Astrocyte of the spinal cord (primary cell): ENCODE data around the gene BUD13.

ENCODE experiments used
- DNase-seq: peaks from one replicate; pipeline ENCODE4 v3.0.0; 2011; ENCODE audit warnings: low read depth, low spot score
- H3K4me3 ChIP-seq: 2 replicates; pipeline ENCODE4 v1.5.1; 2011; ENCODE audit warnings: low read depth, mild to moderate bottlenecking, low read length, moderate library complexity
- in situ Hi-C: cut with HindIII; loops from 2 replicates; pipeline ENCODE4 v1.10.0; 2017; ENCODE audit warnings: low sequenced_read_pairs
- TF ChIP-seq, protein P1 (sequence below): IDR thresholded peaks from 2 replicates; pipeline ENCODE4 v1.5.1; 2012; ENCODE audit warnings: low read depth, mild to moderate bottlenecking, low read length, inconsistent platforms

The BUD13 gene

DNA sequence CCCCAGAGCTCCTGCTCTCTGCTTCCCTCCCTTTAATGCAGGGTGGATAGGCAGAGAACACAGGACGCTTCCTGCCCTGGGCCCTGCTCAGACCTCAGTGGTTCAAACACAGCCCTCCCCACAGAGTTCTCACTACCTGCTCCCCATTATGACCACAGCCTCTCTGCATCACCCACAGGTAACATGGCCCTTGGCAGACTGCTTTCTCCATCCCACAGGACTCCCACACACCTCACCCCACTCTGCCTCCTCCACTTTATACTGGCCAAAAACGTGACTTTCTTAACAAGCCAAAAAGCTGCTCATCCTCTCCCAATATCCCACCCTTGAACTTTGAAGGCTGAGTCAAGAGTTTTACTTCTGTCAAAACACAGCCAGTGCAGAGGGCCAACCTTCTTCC is 33.8 kb downstream of the BUD13 start:
- H3K4me3 ChIP-seq: no peak overlapping the region
- in situ Hi-C loops: no loop called here
- DNase-seq: no peak
- TF ChIP-seq, protein P1, sequence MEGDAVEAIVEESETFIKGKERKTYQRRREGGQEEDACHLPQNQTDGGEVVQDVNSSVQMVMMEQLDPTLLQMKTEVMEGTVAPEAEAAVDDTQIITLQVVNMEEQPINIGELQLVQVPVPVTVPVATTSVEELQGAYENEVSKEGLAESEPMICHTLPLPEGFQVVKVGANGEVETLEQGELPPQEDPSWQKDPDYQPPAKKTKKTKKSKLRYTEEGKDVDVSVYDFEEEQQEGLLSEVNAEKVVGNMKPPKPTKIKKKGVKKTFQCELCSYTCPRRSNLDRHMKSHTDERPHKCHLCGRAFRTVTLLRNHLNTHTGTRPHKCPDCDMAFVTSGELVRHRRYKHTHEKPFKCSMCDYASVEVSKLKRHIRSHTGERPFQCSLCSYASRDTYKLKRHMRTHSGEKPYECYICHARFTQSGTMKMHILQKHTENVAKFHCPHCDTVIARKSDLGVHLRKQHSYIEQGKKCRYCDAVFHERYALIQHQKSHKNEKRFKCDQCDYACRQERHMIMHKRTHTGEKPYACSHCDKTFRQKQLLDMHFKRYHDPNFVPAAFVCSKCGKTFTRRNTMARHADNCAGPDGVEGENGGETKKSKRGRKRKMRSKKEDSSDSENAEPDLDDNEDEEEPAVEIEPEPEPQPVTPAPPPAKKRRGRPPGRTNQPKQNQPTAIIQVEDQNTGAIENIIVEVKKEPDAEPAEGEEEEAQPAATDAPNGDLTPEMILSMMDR: no peak

DNA sequence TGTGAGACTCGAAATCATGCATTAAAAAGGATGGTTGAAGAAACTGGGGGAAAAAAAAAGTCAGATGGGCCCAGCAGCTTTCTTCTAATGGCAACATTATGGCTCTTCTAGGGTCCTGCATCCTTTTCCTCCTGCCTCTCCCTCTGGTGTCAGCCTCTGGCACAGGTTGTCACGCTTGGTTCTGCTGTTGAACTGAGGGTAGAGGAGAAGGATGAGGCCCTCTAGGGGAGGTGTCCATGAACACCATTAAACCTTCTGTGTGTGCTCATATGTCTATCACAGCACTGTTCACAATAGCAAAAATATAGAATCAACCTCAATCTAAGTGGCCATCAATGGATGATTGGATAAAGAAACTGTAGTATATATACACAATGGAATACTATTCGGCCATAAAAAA is 36.0 kb downstream of the BUD13 start:
- no peak overlapping the region for H3K4me3 ChIP-seq
- TF ChIP-seq, protein P1: no peak
- DNase-seq: no peak
- in situ Hi-C loops: no loop called here

DNA sequence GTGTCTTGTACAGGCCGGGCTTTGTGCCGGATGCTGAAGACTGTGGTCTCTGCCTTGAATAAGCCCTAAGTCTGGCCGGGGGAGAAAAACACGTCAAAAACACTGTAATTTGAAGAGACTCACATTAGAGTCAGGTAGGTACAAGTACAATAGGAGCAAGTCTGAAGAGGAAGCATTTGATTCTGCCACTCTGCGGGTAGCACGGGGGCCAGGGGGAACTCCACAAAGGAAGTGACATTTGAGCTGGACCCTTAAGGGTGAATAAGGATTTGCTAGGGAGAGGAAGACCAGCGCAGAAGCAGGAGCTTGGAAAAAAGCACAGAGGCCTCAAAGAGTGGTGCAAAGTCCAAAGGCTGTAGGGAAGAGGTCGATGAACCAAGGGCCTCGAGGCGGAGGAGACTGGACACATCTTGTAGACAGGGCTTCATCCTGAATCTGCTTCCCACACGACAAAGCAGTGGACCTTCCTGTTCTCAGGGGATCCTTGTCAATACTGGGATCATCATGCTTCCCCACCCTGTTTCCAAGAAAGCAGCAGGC is 38.7 kb downstream of the BUD13 start:
- TF ChIP-seq, protein P1: no peak

DNA sequence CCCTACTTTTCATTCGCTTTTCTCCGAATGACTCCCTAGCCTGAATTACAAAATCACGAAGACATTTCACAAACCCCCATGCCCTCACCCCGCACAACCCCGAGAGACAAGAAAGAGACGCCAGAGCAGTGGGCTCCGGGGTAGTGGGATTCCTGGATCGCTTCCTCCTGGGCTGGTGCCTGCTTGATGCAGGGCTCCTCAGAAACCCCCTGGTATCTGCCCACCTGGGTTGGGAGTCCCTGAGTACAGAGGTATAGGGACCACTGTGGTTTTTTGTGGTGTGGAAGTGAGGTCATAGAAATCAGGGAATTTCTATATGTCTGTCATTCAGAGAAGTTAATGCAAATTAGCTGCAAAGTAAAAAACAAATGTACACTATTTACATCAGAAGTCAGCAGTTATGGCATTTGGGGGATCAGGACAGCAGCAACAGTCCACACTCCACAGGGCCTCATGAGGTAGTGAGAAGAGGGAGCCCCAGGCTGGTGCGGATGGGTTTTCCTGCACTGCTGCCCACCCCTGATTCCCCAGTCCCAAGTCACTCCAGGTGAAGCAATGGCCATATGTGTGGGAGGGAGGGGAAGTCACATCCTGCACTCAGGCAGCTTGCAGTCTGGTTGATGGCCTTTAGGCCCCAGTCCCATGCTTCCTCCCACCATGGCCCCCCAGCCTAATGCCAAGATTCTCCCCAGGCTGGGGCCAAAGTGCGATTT is 39.6 kb downstream of the BUD13 start:
- in situ Hi-C loops: no loop called here
- TF ChIP-seq, protein P1: no peak
- no peak overlapping the region for H3K4me3 ChIP-seq
- DNase-seq: no peak

More for the DNA sequence above, 38.7 kb downstream of the BUD13 start:
- in situ Hi-C loops: no loop called here
- no peak overlapping the region for H3K4me3 ChIP-seq
- DNase-seq: no peak

DNA sequence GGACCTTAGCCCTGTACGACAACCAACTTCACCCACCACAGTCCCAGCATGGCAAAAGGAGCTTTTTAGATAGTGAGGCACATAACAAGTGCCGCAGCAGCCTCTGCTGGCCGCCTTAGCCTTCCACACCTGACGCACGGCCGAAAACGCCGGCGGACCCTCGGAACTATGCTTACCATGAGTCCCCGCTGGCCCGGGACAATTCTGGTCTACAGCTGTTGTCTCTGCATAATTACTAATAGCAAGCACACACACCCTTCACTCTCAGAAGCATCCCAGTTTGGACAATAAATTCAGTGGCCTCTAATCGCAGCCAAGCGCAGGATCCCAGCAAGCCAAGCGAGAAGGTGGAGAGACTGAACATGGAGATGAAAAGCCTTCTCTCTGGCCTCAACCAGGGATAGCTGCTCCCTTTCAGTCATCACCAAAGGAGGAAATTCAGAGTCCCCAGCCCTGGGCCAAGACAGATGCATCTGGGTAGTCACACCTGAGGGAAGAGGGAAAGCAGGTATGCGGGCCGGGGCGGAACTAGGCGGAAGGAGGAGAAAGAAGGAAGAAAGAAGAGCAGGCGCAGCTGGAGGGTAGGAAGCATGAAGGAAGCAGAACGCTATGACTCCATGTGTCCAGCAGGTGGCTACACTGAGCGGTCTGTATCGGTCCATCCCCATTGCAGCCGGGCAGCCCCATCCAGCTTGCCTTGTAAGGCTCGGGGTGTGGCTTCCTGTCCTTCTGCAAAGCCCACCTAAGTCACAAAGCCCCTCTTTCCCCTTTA is 40.3 kb downstream of the BUD13 start:
- in situ Hi-C loops: no loop called here
- DNase-seq: peak; percentile 51
- H3K4me3 ChIP-seq: no peak overlapping the region
- TF ChIP-seq, protein P1: peak; percentile 93

DNA sequence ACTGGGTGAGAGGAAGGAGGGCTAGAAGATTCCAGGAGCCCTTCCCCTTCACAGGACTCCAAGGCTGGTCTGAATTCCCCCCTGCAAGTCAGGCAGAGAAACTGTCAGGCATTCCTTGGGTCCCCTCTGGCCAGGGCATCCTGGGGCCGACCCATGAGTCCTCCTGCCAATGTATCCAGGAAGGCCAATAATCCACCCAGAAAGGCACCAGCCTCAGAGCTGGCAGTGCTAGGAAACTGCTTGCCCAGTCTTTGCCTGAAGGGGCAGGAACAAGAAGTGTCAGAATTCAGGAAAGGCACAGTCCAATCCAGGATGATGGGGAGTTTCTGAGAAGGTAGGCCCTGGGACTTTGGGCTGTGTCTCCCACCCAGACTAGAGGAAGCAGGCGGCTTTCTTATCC is 41.0 kb downstream of the BUD13 start:
- no peak for DNase-seq
- TF ChIP-seq, protein P1: no peak
- H3K4me3 ChIP-seq: no peak overlapping the region
- in situ Hi-C loops: no loop called here
